Cardiac muscle cell (in vitro differentiated cells and primary cell): ENCODE measurements around the gene COG1. TPM values are rescaled to one million over a fixed set of nuclear protein-coding genes. Genes with fewer than 3 reads are reported as not detected.
A peak's percentile ranks its signal among the peaks of the same experiment; 100 is the strongest.

Experiments
- DNase-seq, 2 donors: peaks; one replicate each; pipeline versions ENCODE4 v3.0.0 to v3.0.0-alpha.2; 2010 to 2017; ENCODE audit warnings: low read depth in 1 of 2, low spot score in 1 of 2
- H3K27ac ChIP-seq: fragments of 200-600 bp; sonication (generic); 2 replicates; pipeline ENCODE4 v1.5.1; 2016
- H3K27me3 ChIP-seq: fragments of 200-600 bp; sonication (generic); 2 replicates; pipeline ENCODE4 v1.6.0; 2016; ENCODE audit warnings: control low read depth
- H3K36me3 ChIP-seq: fragments of 200-600 bp; sonication (generic); 2 replicates; pipeline ENCODE4 v1.5.1; 2016; ENCODE audit warnings: control low read depth
- H3K4me1 ChIP-seq: fragments of 200-600 bp; sonication (generic); 2 replicates; pipeline ENCODE4 v1.8.1; 2017; ENCODE audit warnings: low read depth, mild to moderate bottlenecking, mixed run types
- H3K4me3 ChIP-seq: fragments of 200-600 bp; sonication (generic); 2 replicates; pipeline ENCODE4 v1.5.1; 2016; ENCODE audit warnings: mild to moderate bottlenecking
- H3K9me3 ChIP-seq: fragments of 200-600 bp; sonication (generic); 2 replicates; pipeline ENCODE4 v1.5.1; 2017; ENCODE audit warnings: low read depth, mild to moderate bottlenecking, control low read depth
- polyA plus RNA-seq: library from polyadenylated mRNA; unstranded; fragments of >200 nt; fragmentation: Nextera tagmentation; extraction: Ambion mirVana; gene quantifications from 2 replicates; pipeline ENCODE4 v1.2.1, GENCODE V29; 2016
- total RNA-seq: library from RNA; depleted of rRNA; stranded (reverse); fragments of >200 nt; gene quantifications from 2 replicates; pipeline ENCODE4 v1.2.3, GENCODE V29; 2016
- TF ChIP-seq, protein P1 (sequence below): IDR thresholded peaks from 2 replicates; pipeline ENCODE4 v1.5.1; 2012; ENCODE audit warnings: low read depth, mild to moderate bottlenecking, low read length

The COG1 gene
- total and polyA plus RNA-seq, 2 experiments from 2014 or later = 37.9 to 42.4 TPM

DNA sequence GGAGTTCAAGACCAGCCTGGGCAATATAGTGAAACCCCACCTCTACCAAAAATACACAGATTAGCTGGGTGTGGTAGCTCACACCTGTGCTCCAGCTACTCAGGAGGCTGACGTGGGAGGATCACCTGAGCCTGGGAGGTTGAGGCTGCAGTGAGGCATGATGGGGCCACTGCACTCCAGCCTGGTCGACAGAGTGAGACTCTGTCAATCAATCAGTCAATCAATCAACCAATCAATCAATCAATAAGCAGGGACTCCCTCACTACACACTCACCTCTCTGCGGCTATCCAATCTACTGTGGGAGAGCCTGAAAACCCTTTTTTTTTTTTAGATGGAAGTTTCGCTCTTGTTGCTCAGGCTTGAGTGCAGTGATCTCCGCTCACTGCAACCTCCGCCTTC, 37.2 kb downstream of the COG1 start:
- no peak overlapping the region for H3K4me3 ChIP-seq
- H3K4me1 ChIP-seq = peaks cover 14% of the 10 kb centered on the region
- H3K27ac ChIP-seq = no peak overlapping the region
- TF ChIP-seq, protein P1, sequence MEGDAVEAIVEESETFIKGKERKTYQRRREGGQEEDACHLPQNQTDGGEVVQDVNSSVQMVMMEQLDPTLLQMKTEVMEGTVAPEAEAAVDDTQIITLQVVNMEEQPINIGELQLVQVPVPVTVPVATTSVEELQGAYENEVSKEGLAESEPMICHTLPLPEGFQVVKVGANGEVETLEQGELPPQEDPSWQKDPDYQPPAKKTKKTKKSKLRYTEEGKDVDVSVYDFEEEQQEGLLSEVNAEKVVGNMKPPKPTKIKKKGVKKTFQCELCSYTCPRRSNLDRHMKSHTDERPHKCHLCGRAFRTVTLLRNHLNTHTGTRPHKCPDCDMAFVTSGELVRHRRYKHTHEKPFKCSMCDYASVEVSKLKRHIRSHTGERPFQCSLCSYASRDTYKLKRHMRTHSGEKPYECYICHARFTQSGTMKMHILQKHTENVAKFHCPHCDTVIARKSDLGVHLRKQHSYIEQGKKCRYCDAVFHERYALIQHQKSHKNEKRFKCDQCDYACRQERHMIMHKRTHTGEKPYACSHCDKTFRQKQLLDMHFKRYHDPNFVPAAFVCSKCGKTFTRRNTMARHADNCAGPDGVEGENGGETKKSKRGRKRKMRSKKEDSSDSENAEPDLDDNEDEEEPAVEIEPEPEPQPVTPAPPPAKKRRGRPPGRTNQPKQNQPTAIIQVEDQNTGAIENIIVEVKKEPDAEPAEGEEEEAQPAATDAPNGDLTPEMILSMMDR = no peak
- no peaks in the 10 kb centered on the region for H3K9me3 ChIP-seq
- no peaks in the 10 kb centered on the region for H3K27me3 ChIP-seq
- H3K36me3 ChIP-seq = no peaks in the 10 kb centered on the region
- DNase-seq = no peak

DNA sequence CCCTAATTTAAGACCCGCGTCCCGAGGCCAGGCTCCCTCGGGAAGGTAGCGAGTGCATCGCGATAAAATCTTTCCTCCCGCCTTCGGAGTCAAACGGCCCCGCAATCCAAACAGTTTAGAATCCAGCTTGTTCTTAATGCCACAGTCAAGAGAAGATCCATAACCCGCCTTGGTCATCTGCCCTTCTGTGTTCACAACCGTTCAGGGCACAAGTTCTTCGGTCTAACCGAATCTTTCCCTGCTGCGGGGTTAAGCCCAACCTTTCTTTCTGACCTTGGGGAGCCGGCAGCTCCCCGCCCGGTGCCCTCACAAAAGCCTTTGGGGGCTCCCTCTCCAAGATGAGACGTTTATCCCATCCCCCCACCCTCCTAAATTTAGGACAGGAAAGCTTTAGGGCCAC, 38.5 kb downstream of the COG1 start:
- H3K4me3 ChIP-seq = peak overlapping the region; percentile 86
- H3K4me1 ChIP-seq = peaks cover 14% of the 10 kb centered on the region
- no peaks in the 10 kb centered on the region for H3K27me3 ChIP-seq
- TF ChIP-seq, protein P1 = no peak
- peak overlapping the region; percentile 21 for H3K27ac ChIP-seq
- DNase-seq = peak; percentile 27 to 41
- H3K9me3 ChIP-seq = no peaks in the 10 kb centered on the region
- peaks cover 12% of the 10 kb centered on the region for H3K36me3 ChIP-seq

DNA sequence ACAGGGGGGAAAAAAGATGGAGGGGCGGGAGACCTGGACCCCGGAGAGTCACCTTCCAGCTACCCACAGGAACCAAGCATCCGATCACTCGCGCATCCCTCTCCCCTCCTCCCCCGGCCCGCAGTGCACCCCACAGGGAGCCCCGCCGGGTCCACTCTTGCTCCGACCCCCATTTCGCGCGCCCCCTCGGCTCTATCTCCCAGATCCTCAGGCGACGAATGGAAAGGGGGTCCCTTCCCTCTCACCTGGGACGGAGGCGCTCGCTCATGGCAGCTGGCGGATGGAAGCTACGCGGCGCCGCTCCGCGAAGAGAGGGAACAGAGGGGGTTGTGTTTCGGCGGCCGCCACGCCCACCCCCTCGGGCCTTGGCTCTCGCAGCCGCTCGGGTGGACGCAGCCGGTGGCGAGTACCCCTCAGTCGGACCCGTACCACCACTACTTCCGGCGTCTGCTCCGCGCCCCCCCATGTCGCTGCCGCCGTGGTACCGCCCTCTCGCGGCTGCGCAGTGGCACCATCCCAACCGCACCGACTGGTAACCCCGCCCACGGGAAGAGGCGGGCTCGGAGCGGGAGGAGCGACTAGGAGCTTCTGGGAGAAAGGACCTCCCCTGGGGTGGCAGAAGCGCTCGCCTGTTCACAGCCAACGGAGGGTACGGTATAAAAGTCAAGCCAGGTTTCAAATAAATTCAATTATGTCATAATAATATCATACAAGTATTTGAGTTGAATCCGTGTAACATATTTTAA, 39.2 kb downstream of the COG1 start:
- H3K4me1 ChIP-seq = peaks cover 14% of the 10 kb centered on the region
- peak; percentile 96 to 97 for DNase-seq
- no peaks in the 10 kb centered on the region for H3K27me3 ChIP-seq
- TF ChIP-seq, protein P1 = peak; percentile 16
- peak overlapping the region; percentile 92 for H3K27ac ChIP-seq
- peaks cover 18% of the 10 kb centered on the region for H3K36me3 ChIP-seq
- no peaks in the 10 kb centered on the region for H3K9me3 ChIP-seq
- H3K4me3 ChIP-seq = peak overlapping the region; percentile 86

DNA sequence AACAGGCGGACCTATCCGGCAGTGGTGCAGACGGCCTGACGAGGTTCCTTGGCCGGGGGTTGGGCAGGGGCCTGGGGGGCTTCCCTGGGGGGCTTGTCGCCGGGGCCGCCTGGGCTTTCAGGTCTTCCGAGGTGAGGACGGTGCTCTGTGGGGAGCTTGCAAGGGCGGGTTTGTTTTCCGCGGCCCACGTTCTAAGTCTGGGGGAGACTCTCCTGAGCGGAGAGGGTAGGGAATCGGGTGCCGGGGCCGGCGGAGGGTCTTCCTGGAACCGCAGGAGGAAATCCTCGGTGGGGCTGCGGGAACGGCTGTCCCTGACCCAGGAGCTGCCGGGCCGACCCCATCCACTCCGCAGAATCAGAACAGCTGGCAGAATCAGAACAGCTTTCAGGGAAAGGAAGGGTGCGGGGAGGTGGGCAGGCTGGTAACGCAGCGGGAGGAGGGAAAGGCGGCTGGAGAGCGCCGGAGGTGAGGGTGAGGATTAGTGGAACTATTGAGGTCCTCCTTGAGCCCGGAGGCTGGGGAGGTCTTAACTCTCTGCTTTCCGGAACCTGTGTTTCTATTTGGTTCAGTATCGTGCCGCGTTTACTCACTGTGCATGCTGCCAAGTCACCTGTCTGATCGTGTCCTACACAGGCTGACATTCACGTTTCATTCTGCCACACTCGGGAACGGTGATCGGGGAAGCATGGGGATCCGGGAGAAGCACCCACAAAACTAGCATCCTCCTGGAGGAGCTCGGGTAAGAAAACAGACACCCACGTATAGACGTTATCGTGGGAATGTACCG, 39.9 kb downstream of the COG1 start:
- TF ChIP-seq, protein P1 = no peak
- Histone ChIP-seq H3K27me3 (no peaks in the 10 kb centered on the region), H3K4me3 (peak overlapping the region; percentile 86), H3K4me1 (peaks cover 14% of the 10 kb centered on the region), H3K27ac (peak overlapping the region; percentile 92), H3K36me3 (peaks cover 20% of the 10 kb centered on the region), H3K9me3 (no peaks in the 10 kb centered on the region)
- peak; percentile 41 to 63 for DNase-seq

DNA sequence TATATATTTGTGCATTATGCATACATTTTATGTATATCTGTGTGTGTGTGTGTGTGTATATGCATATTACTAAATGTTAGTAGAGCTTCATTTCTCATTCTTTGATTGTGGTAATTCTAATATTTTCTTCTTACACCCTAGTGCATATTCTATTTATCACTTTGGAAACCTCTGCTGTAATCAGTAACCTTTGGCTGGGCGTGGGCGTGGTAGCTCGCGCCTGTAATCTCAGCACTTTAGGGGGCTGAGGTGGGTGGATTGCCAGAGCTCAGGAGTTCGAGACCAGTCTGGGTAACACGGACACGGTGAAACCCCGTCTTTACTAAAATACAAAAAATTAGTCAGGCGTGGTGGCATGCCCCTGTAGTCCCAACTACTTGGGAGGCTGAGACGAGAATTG, 41.9 kb downstream of the COG1 start:
- H3K27ac ChIP-seq = no peak overlapping the region
- peaks cover 20% of the 10 kb centered on the region for H3K36me3 ChIP-seq
- peaks cover 14% of the 10 kb centered on the region for H3K4me1 ChIP-seq
- no peaks in the 10 kb centered on the region for H3K9me3 ChIP-seq
- TF ChIP-seq, protein P1 = no peak
- DNase-seq = no peak
- H3K27me3 ChIP-seq = no peaks in the 10 kb centered on the region
- no peak overlapping the region for H3K4me3 ChIP-seq
